ENCODE results near the gene MAGI1.

Gene MAGI1

GRCh38 chr3:65443739-65444446, 594.8 kb downstream of the MAGI1 start:
- no peak for DNase-seq

- no peak for DNase-seq
Measured at GRCh38 chr3:65439641-65440284, 599.0 kb downstream of the MAGI1 start.

DNA sequence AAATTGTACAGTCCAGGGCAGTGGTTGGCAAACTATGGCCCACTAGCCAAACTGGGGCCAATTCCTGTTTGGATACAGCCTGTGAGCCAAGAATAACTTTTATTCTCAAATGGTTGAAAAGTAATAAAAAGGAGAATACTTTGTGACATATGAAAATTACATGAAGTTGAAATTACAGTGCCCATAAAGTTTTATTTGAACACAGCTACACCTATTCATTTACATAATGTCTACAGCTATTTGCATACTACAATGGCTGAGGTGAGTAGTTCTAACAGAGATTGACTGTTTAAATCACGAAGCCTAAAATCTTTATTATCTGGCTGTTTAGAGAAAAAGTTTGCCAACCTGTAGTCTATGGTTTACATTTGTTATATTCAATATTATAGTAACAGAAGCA, 600.1 kb downstream of the MAGI1 start:
- DNase-seq = no peak

GRCh38 chr3:65438096-65438495, 600.6 kb downstream of the MAGI1 start:
- DNase-seq = no peak

GRCh38 chr3:65436580-65436979, 602.1 kb downstream of the MAGI1 start:
- DNase-seq = no peak

DNA sequence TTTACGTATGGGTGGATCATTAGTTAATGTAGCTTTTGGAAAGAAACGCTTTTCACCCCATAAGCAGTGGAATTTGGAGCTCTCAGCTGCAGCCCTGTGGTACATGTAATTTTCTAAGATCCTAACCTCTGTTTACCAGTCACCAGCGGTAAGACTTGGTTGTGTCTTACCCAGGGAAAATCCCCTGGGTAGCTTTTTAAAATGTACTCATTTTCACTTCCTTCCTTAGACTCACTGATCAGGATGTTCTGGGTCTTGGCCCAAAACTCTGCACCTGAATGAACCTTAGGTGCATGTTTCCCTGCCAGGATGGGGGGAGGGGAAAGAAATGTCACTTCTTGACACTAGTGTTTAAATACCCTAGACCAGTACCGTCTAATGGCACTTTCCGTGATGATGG, 605.2 kb downstream of the MAGI1 start:
- DNase-seq = no peak

GRCh38 chr3:65432388-65433003, 606.2 kb downstream of the MAGI1 start:
- DNase-seq = no peak

GRCh38 chr3:65425880-65426279, 612.8 kb downstream of the MAGI1 start:
- no peak for DNase-seq

DNA sequence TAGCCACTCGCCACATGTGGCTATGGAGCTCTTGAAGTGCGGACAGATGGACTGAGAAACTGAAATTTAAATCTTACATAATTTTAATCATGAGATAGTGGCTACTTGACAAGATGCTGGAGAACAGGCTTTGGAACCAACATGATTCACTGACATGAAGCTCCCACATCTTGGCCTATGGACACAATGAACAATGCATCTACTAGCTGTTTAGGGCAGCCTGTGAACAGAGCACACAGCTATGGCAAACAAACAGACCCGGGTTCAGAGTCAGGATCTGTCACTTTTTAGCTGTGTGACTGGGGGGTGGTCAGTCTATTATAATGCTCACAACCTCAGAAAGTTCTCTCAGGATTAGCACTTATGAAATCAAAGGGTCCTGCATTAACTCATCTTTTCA, 616.6 kb downstream of the MAGI1 start:
- no peak for DNase-seq

DNA sequence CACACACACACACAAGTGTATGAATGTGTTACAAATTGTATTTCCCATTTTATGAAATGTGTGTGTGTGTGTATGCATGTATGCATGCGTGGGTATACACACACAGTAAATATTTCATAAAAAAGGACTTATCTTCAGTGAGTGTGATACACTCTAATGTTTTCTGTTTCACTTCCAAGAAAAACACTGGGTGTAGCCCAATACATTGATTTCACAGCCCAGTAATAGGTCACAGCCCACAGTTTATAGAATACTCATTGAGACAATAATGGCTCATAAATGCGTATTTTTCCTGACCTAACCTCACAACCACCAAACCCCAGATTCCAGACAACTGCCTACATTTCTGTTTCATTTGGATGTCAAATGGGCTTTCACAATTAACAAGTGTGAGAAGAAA, 619.5 kb downstream of the MAGI1 start:
- no peak for DNase-seq

- DNase-seq = no peak
Measured at GRCh38 chr3:65413891-65414290, 624.8 kb downstream of the MAGI1 start.

DNA sequence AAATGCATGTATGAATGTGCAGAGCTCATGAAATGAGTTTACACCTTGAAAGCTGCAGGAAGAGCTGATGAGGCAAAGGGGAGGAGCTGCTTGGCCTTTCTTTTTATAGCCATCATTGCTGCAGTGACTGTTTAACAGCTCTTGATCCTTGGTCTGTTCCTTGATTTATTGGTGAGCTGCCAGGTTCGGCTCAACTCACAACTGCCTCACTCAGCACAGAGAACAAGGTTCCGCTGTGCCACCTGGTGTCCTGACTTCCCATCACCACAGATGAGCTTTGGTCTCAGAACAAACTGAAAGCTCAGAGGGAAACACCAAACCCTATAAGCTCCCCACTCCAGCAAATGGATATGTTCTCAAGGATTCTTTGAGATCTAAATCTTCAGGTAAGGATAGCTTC, 626.1 kb downstream of the MAGI1 start:
- DNase-seq = no peak

- no peak for DNase-seq
Measured at GRCh38 chr3:65411367-65411766, 627.4 kb downstream of the MAGI1 start.

DNA sequence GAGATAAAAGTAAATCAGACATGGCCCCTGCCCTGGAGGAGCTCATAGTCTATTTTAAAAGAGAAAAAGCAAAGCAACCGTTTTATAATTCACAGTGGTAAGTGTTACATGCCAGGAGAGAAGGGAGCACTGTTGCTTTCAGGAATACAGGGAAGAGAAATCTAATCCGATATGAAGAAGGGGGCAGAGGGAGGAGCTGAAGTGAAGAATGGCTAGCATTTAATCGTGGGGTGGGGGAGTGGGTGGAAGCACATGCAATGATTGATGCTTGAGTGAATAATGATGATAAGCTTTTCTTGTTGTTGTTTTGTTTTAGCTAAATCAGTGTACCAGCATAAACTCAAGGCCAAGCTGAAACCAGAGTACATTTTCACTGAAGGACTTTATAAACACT, 629.5 kb downstream of the MAGI1 start:
- no peak for DNase-seq

GRCh38 chr3:65408531-65409175, 630.1 kb downstream of the MAGI1 start:
- no peak for DNase-seq

GRCh38 chr3:65406470-65406869, 632.2 kb downstream of the MAGI1 start:
- DNase-seq = no peak

DNA sequence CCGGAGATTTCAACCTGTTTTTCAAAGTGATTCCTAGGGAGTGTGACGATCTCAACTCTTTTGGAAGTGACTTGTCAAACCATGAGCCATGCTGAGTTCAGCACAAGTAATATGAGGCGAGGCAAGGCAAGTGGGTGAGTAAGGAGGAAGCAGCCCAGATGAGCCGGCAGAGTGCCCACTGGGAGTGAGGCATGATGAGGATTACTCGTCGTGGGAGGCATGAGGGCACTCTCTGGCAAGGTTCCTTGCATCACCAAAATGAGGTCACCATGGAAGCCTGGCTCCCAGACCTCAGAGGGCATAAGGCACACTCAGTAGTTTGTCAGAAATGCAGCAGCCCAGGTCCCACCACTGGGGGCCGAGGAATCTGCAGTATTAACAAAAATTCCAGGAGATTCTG, 636.1 kb downstream of the MAGI1 start:
- no peak for DNase-seq

DNA sequence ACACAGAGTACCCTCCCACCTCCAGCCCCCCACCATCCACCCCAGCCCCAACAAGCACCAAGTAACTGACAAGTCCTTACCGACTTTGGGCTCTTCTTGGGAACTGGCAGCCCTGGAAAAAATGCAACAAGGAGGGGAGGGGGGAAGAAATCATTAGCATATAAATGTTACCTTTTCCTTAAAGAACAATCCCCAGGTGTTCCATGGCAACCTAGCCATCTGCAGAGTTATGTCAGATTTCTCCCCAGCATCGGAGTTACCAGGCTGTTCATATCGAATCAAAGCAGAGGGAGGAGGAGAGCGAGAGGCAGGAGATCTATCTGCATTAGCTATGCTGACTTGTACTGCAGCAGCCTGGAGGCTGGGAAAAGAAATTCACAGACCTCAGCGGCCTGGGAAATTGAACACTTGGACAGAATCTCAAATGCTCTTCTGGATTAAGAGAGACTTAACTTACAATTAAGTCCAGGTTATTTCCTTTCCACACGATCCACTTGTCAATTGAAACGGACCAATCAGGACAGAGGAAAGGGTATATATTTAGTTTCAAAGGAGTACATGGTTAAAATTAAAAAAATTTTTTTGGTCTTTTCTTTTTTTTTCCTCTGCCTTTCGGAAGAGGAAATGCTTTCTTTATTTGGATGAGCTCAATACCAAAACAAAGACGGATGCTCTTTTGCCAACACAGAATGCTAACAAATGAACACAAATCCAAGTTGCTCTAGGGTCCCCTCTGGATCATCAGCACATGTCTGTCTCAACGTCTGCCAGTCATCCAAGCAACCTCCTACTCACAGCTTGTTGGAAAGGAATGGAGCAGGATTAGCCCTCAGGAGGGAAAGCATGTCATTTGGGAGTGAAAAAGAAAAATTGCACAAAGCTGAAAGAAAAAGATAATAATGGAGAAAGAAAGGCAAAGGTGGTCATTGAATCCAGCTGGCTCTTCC, 637.1 kb downstream of the MAGI1 start:
- no peak for DNase-seq

DNA sequence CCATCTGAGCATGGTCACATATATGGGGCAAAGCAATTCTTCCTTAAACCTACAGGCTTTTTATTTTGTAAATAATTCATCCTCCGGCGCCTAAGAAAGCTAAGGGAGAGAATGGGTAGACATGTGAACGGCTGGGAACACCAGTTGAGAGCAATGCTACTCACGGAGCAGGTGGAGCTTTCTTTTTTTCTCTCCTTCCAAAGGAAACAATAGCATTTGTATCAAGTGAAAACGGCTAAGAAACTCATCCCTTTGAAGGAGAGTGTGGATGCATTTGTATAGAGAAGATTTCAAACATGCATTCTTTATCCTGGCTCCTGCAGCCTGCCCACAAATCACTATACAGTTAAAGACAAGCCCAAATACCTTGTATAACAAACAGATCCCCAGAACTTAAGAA, 637.8 kb downstream of the MAGI1 start:
- DNase-seq = no peak

DNA sequence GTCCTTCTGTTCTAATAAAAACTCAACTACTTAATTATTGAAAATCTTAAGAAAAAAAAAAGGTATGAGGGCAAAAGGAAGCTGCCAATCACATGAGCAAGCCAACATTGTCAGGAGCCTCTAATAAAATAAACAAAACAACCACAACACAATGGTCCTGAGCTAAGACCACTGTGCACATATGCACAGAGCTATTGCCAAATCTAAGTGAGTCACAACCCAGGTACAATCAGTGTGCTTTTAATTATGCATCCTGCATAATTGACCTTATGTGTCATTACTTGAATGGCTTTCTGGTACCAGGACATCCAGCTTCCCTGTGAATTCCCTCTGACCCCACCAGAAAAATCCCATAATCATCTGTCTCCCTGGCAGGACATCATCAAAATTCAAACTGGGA, 639.8 kb downstream of the MAGI1 start:
- no peak for DNase-seq

- DNase-seq = no peak
Measured at GRCh38 chr3:65396078-65396477, 642.6 kb downstream of the MAGI1 start.

DNA sequence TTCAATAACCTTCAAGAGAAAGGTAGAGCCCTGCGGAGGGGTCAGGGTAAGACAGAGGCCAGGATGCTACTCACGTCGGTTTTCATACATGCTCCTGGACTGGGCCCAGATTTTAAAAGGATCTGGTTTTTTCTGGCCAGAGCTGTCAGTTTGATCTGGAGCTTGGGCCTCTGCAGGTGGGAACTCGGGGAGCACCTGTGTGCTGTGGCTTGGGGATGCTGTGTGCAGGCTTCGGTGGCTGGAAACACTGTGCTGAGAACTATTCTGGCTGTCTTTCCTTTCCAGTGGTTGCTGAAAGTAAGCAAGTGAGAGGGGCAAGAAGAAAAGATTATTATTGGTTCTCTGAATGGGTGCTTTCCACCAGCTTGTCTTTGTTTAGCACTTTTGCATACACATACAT, 647.6 kb downstream of the MAGI1 start:
- no peak for DNase-seq

DNA sequence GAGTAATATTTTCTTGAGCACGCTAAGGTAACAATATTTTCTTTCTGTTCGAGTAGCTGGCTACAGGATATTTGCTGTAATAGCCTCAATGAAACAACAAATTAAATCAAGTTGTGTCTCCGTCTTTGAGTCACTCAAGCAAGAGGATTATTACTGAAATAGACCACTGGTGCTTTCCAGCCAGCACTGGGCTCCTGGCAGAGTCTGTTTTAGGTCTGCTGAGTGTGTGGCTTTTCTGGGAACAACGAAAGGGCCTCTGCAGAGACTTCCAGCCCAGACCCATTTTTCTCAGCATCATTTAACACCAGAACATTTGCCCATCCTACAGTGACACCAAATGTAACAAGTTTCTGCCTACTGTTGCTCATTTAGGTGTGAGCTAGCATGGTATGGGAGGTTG, 652.9 kb downstream of the MAGI1 start:
- no peak for DNase-seq

Data from stimulated activated CD4-positive, alpha-beta T cell treated with anti-CD3 and anti-CD28 coated beads, Interleukin-4, amount 100 ng/mL, for 4 hours (primary cell).